Measurements from ENCODE around the gene ABTB2. TPM values are rescaled to one million over a fixed set of nuclear protein-coding genes. Genes with fewer than 3 reads are reported as not detected.

Gene ABTB2
- polyA plus RNA-seq, 1 donor, result 1.3 TPM

DNA sequence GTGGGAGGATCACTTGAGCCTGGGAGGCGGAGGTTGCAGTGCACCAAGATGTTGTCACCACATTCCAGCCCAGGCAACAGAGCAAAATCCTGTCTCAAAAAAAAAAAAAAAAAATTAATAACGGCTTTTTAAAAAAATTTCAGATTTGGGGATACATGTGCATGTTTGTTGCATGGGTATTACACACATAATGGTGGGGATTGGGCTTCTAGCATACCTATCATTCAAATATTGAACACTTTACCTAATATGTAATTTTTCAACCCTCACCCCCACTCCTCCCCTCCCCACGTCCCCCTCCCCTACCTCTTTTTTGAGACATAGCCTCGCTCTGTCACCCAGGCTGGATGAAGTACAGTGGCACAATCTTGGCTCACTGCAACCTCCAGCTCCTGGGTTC, 40.1 kb downstream of the ABTB2 start:
- Histone ChIP-seq H3K27me3 (ENCODE audit: control insufficient read depth, insufficient read depth, low read length) (no peaks in the 10 kb centered on the region), H3K9me3 (ENCODE audit: control insufficient read depth, low read depth, low read length) (no peaks in the 10 kb centered on the region), H3K4me3 (ENCODE audit: low read length) (no peak overlapping the region), H3K27ac (ENCODE audit: low read length) (no peak overlapping the region), H3K4me1 (ENCODE audit: control insufficient read depth, insufficient read depth, low read length) (peaks cover 12% of the 10 kb centered on the region), H3K36me3 (ENCODE audit: control insufficient read depth, insufficient read depth, low read length) (no peaks in the 10 kb centered on the region)
- 100% methylated on average over 1 of the region's 4 CpGs for WGBS (ENCODE audit: insufficient coverage, low lambda C conversion rate)
- DNase-seq, result no peak

DNA sequence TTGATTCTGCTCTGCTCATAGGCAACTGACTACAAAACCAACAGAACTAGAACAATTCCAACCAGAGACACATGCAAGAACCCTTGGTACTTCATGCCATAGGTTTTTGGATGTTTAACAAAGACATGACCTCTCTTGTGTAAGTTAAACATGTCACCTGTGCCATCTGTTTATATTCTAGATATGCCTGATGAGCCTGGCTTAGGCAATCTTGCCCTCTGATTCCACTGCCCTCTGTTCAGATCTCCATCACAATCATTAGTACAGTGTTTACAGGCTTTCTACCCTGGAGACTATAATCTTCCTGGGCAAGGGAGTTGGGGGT, 40.8 kb downstream of the ABTB2 start:
- Histone ChIP-seq H3K27me3 (ENCODE audit: control insufficient read depth, insufficient read depth, low read length) (no peaks in the 10 kb centered on the region), H3K27ac (ENCODE audit: low read length) (no peak overlapping the region), H3K4me3 (ENCODE audit: low read length) (no peak overlapping the region), H3K9me3 (ENCODE audit: control insufficient read depth, low read depth, low read length) (no peaks in the 10 kb centered on the region), H3K36me3 (ENCODE audit: control insufficient read depth, insufficient read depth, low read length) (no peaks in the 10 kb centered on the region), H3K4me1 (ENCODE audit: control insufficient read depth, insufficient read depth, low read length) (peaks cover 12% of the 10 kb centered on the region)
- no peak for DNase-seq

DNA sequence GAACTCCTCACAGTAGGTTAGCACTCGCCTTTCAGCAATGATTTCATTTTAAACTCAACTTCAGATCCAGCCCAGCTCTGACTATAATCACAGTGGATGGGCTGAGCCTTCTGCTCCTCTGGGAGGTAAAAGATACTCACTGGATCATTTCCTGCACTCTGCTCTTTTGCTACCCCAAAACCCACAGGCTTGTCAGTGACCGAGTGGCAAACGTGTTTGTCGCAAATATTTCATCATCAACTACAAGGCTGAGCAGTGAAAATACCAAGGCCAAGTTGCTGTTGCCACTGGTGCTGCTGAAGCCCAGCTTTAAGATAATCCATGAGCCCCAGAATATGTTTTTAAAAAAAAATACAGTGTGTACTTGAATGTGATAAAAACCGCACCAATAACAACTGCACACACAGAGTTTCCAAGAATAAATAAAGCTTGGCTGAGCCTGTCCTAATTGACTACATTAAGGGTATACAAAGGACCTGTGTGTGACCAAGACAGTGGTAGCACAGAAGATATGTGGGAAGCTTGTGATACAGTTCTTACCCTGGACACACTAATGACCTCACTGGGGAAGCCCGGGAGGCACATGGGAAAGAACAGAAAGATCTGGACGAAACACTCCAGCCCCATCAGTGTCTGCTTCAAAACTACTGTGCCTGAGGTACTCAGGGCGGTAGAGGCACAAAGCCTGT, 41.3 kb downstream of the ABTB2 start:
- Histone ChIP-seq H3K4me3 (ENCODE audit: low read length) (no peak overlapping the region), H3K27ac (ENCODE audit: low read length) (no peak overlapping the region), H3K36me3 (ENCODE audit: control insufficient read depth, insufficient read depth, low read length) (no peaks in the 10 kb centered on the region), H3K9me3 (ENCODE audit: control insufficient read depth, low read depth, low read length) (no peaks in the 10 kb centered on the region), H3K27me3 (ENCODE audit: control insufficient read depth, insufficient read depth, low read length) (no peaks in the 10 kb centered on the region), H3K4me1 (ENCODE audit: control insufficient read depth, insufficient read depth, low read length) (peaks cover 12% of the 10 kb centered on the region)
- DNase-seq, result no peak
- WGBS (ENCODE audit: insufficient coverage, low lambda C conversion rate), result 80% methylated on average over 1 of the region's 8 CpGs

DNA sequence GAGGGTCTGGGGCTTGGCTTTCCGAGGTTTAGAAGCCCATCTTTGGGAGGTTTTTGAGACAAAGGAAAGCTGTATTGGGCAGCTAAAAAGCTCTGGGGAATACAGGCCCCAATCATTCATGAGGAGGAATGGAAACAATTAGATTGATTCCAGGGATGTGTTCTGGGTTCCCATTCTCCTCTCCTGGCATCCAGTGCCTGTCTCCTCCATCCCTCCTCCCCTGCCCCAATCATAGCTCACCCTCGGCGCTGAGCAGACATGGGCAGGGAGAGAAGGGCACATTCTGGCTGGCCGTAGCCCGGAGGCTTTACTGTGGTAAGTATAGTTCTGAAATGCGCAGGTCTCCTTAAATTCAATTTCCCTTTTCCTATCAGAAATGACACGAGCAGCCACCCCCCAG, 42.4 kb downstream of the ABTB2 start:
- no peak overlapping the region for H3K4me3 ChIP-seq (ENCODE audit: low read length)
- DNase-seq, result no peak
- no CpG with 5 or more reads among the region's 7 CpGs for WGBS (ENCODE audit: insufficient coverage, low lambda C conversion rate)
- no peaks in the 10 kb centered on the region for H3K27me3 ChIP-seq (ENCODE audit: control insufficient read depth, insufficient read depth, low read length)
- H3K4me1 ChIP-seq (ENCODE audit: control insufficient read depth, insufficient read depth, low read length), result peaks cover 12% of the 10 kb centered on the region
- H3K36me3 ChIP-seq (ENCODE audit: control insufficient read depth, insufficient read depth, low read length), result no peaks in the 10 kb centered on the region
- H3K27ac ChIP-seq (ENCODE audit: low read length), result no peak overlapping the region
- H3K9me3 ChIP-seq (ENCODE audit: control insufficient read depth, low read depth, low read length), result no peaks in the 10 kb centered on the region

DNA sequence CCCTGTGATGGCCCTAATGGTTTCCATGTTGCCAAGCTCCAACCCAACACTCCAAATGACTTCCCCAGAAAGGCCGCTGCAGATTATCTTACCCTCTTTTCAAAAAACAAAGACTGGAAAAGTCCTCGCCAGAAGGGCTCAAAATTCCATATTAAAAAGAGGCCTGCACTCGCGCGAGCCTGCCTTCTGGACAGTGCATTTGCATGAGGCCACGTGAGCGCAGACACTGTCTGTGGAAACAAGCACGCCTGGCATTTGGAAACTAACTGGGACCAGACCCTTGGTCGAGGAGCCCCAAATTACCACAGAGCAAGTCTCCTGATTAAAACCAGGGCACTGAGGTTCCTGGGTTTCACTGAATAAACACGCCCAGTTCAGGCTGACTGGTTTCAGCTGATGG, 42.9 kb downstream of the ABTB2 start:
- Histone ChIP-seq H3K9me3 (ENCODE audit: control insufficient read depth, low read depth, low read length) (no peaks in the 10 kb centered on the region), H3K4me1 (ENCODE audit: control insufficient read depth, insufficient read depth, low read length) (peaks cover 12% of the 10 kb centered on the region), H3K27ac (ENCODE audit: low read length) (no peak overlapping the region), H3K27me3 (ENCODE audit: control insufficient read depth, insufficient read depth, low read length) (no peaks in the 10 kb centered on the region), H3K36me3 (ENCODE audit: control insufficient read depth, insufficient read depth, low read length) (no peaks in the 10 kb centered on the region), H3K4me3 (ENCODE audit: low read length) (no peak overlapping the region)
- no peak for DNase-seq
- 100% methylated on average over 1 of the region's 10 CpGs for WGBS (ENCODE audit: insufficient coverage, low lambda C conversion rate)

DNA sequence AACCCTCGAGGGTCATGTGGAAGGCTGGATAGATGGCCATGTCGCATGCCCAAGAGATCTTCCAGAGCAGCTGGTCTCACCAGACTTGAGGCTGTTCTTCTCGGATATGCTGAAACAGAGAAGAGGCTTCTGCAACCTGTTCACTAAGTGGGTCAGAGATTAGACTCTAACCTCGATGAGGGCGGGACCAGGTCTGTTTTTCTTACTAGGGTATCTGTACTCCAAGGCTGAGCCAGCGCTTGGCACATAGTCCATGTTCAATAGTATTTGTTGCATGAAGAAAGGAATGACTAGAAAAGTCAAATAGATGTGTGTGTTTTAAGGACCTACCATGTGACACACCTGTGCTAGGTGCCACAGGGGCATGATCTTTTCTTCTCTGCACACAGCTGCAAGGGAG, 43.6 kb downstream of the ABTB2 start:
- Histone ChIP-seq H3K9me3 (ENCODE audit: control insufficient read depth, low read depth, low read length) (no peaks in the 10 kb centered on the region), H3K4me3 (ENCODE audit: low read length) (no peak overlapping the region), H3K27ac (ENCODE audit: low read length) (no peak overlapping the region), H3K27me3 (ENCODE audit: control insufficient read depth, insufficient read depth, low read length) (no peaks in the 10 kb centered on the region), H3K4me1 (ENCODE audit: control insufficient read depth, insufficient read depth, low read length) (peaks cover 10% of the 10 kb centered on the region), H3K36me3 (ENCODE audit: control insufficient read depth, insufficient read depth, low read length) (no peaks in the 10 kb centered on the region)
- DNase-seq, result no peak
- no CpG with 5 or more reads among the region's 6 CpGs for WGBS (ENCODE audit: insufficient coverage, low lambda C conversion rate)

DNA sequence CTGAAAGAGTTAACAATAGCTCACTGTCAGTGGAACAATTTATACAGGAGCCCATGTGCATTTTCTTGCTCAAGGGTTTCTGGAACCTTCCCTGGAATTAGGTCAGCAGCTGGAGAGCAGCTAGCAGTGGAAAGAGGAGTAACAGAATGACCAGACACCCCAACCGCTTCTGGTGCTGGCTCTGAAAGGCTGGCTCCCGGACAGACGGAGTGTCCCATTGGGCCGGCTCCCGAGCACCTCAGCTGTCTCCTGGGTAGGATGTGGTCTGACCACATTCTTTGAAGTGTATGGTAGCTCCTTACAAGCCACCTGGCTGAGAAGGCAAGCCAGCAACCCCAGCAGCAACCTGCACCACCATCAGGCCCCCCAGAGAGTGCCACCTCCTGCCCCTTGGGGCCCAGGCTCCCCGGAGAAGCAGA, 44.7 kb downstream of the ABTB2 start:
- Histone ChIP-seq H3K36me3 (ENCODE audit: control insufficient read depth, insufficient read depth, low read length) (no peaks in the 10 kb centered on the region), H3K27me3 (ENCODE audit: control insufficient read depth, insufficient read depth, low read length) (no peaks in the 10 kb centered on the region), H3K4me1 (ENCODE audit: control insufficient read depth, insufficient read depth, low read length) (peaks cover 1% of the 10 kb centered on the region), H3K9me3 (ENCODE audit: control insufficient read depth, low read depth, low read length) (no peaks in the 10 kb centered on the region), H3K27ac (ENCODE audit: low read length) (no peak overlapping the region), H3K4me3 (ENCODE audit: low read length) (no peak overlapping the region)
- no CpG with 5 or more reads among the region's 6 CpGs for WGBS (ENCODE audit: insufficient coverage, low lambda C conversion rate)
- no peak for DNase-seq

DNA sequence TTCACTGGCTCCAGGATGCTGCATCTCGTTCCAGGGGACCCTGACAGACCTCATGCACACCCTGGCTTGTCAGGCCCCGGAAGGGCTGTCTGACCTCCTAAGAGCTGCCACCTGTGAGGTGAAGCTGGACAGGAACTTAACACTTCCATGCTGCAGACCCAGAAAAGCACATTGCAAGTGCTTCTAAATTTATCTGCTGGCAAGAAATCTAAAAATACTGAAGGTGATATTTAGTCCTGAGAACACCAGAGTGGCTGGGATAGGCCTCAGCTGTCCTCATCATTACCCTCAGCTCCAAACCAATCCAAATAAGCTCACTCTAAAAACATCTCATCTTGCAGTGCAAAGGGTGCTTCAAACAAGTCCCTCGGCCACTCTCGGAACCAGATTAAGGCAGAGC, 46.7 kb downstream of the ABTB2 start:
- H3K27me3 ChIP-seq (ENCODE audit: control insufficient read depth, insufficient read depth, low read length), result no peaks in the 10 kb centered on the region

DNA sequence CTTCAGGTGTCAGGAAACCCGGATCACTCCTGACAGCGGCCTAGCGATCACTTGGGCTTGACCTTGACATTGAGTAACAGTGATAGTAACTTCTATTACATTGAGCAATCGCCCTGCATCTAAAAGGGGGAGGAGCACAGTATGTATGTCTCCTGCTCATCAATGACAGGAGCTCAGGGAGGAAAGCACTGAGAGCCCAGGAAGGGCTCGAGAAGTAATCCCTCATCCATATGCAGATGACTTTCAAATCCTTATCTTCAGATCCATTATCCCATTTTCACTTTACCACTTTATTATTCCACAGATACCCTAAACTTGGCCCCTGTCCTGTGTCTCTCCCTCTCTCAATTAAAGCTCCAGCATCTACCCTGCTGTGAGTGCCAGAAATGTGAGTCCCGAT, 47.8 kb downstream of the ABTB2 start:
- Histone ChIP-seq H3K9me3 (ENCODE audit: control insufficient read depth, low read depth, low read length) (no peaks in the 10 kb centered on the region), H3K4me1 (ENCODE audit: control insufficient read depth, insufficient read depth, low read length) (no peaks in the 10 kb centered on the region), H3K27ac (ENCODE audit: low read length) (no peak overlapping the region), H3K4me3 (ENCODE audit: low read length) (no peak overlapping the region), H3K36me3 (ENCODE audit: control insufficient read depth, insufficient read depth, low read length) (no peaks in the 10 kb centered on the region), H3K27me3 (ENCODE audit: control insufficient read depth, insufficient read depth, low read length) (no peaks in the 10 kb centered on the region)
- no CpG with 5 or more reads among the region's 6 CpGs for WGBS (ENCODE audit: insufficient coverage, low lambda C conversion rate)
- peak in 1 of 2 donors; percentile 22 for DNase-seq

More for the DNA sequence above, 46.7 kb downstream of the ABTB2 start:
- Histone ChIP-seq H3K9me3 (ENCODE audit: control insufficient read depth, low read depth, low read length) (no peaks in the 10 kb centered on the region), H3K27ac (ENCODE audit: low read length) (no peak overlapping the region), H3K4me3 (ENCODE audit: low read length) (no peak overlapping the region), H3K4me1 (ENCODE audit: control insufficient read depth, insufficient read depth, low read length) (no peaks in the 10 kb centered on the region), H3K36me3 (ENCODE audit: control insufficient read depth, insufficient read depth, low read length) (no peaks in the 10 kb centered on the region)
- no CpG with 5 or more reads among the region's 4 CpGs for WGBS (ENCODE audit: insufficient coverage, low lambda C conversion rate)
- DNase-seq, result no peak

DNA sequence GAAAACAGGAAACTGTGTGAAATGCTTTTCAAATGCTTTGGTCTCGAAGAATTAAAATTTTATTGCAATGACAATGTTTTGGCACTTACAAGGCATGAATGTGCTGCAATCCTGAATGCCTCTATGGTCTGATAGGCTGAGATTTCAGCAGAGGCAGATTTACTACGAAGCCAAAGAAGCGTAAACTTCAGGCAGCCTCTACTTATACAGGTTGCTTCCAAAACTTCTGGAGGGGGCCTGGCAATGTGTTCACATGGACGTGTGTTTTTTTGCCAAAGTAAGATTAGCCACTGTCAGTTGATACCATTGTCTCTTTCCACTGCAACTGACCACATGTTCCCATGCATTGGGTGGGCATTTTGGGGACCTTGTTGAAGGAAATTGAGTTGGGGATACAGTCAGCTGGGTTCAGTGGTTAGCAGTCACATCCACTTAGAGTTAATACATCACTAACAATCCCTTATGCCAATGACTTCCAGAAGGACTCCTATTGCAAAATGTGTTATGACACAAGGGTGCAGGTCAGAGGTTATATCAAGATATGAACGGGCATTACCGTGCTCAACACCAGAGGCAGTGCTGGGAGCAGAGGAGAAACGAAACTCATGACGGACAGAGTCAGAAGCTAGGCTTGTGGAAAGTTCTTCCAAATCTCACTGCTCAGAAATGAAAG, 48.8 kb downstream of the ABTB2 start:
- Histone ChIP-seq H3K27ac (ENCODE audit: low read length) (no peak overlapping the region), H3K36me3 (ENCODE audit: control insufficient read depth, insufficient read depth, low read length) (no peaks in the 10 kb centered on the region), H3K9me3 (ENCODE audit: control insufficient read depth, low read depth, low read length) (no peaks in the 10 kb centered on the region), H3K4me3 (ENCODE audit: low read length) (no peak overlapping the region), H3K27me3 (ENCODE audit: control insufficient read depth, insufficient read depth, low read length) (no peaks in the 10 kb centered on the region), H3K4me1 (ENCODE audit: control insufficient read depth, insufficient read depth, low read length) (no peaks in the 10 kb centered on the region)
- WGBS (ENCODE audit: insufficient coverage, low lambda C conversion rate), result no CpG with 5 or more reads among the region's 8 CpGs
- DNase-seq, result peak; percentile 76 to 87

Data from large intestine (tissue), 3 donors.